ENCODE data around the gene UBQLN4. TPM values are rescaled to one million over a fixed set of nuclear protein-coding genes. Genes with fewer than 3 reads are reported as not detected.

The UBQLN4 gene
- total and polyA plus RNA-seq, 2 donors (not counting 3 experiments of a cell fraction or from before 2014, with no cell fraction given): 50.5 to 50.8 TPM

- intact Hi-C loops (cut with micrococcal nuclease): no loop called here
- no TSS peak for BruUV-seq (replicated peaks)
- dilution Hi-C loops (cut with MboI; ENCODE audit: extremely low pct_ligation_motif_present, low sequenced_read_pairs): no loop called here
Observed at GRCh38 chr1:156067262-156067661, 13.7 kb upstream of the UBQLN4 start.

More at GRCh38 chr1:156067262-156067661, 13.7 kb upstream of the UBQLN4 start:
- POLR2A ChIA-PET: no interaction called here
- Histone ChIP-seq H3K4me3 (replicated peaks in 1 of 3; ENCODE audit: insufficient read depth in 1 of 3, low read depth in 1 of 3, low read length in 3 of 3) (no peak overlapping the region), H2AFZ (ENCODE audit: low read depth, low read length) (no peak overlapping the region), H3K9ac (replicated peaks; ENCODE audit: extremely low read depth, insufficient read depth, low read length) (no peak overlapping the region), H3K36me3 (ENCODE audit: control insufficient read depth in 2 of 2, extremely low read depth in 1 of 2, insufficient read depth in 2 of 2, low read length in 2 of 2) (peaks cover 0 to under 1% of the 10 kb centered on the region in 2 experiments), H3K27me3 (ENCODE audit: control insufficient read depth in 2 of 2, insufficient read depth in 2 of 2, low read length in 2 of 2) (no peaks in the 10 kb centered on the region), H4K20me1 (replicated peaks; ENCODE audit: control insufficient read depth, extremely low read depth, insufficient read depth, low read length) (no peaks in the 10 kb centered on the region), H3K79me2 (ENCODE audit: control insufficient read depth, insufficient read depth, low read length) (no peaks in the 10 kb centered on the region), H3K4me2 (ENCODE audit: insufficient read depth, low read length) (no peak overlapping the region), H3K9me3 (replicated peaks; ENCODE audit: control insufficient read depth, insufficient read depth, low read length) (no peaks in the 10 kb centered on the region), H3K9me1 (replicated peaks; ENCODE audit: control insufficient read depth, extremely low read depth, insufficient read depth, low read length) (no peaks in the 10 kb centered on the region), H3K27ac (ENCODE audit: insufficient read depth, low read depth, low read length) (no peak overlapping the region), H3K4me1 (ENCODE audit: control insufficient read depth, extremely low read depth, insufficient read depth, low read length) (peaks cover 6% of the 10 kb centered on the region)
- CTCF ChIA-PET: interaction anchor here (0.8 to 4.1 kb wide), 11 partner anchors 9 to 219 kb away, joined by 3 to 92 read pairs (median 9); partner anchors contain the start of gene ARHGEF2
- TF ChIP-seq, protein P1, sequence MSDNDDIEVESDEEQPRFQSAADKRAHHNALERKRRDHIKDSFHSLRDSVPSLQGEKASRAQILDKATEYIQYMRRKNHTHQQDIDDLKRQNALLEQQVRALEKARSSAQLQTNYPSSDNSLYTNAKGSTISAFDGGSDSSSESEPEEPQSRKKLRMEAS (IDR thresholded peaks at IDR 0.05; ENCODE audit: insufficient read depth, insufficient read length): no peak
- TF ChIP-seq EZH2 (IDR thresholded peaks at IDR 0.05; ENCODE audit: borderline replicate concordance, low read depth, low read length, severe bottlenecking): no peak
- TF ChIP-seq FOS (IDR thresholded peaks at IDR 0.05; ENCODE audit: borderline replicate concordance, insufficient read depth, low read length): no peak
- no peak for TF ChIP-seq GATA2 (IDR thresholded peaks at IDR 0.05; ENCODE audit: insufficient read depth, insufficient read length, low read depth, low read length)
- TF ChIP-seq CTCF (IDR thresholded peaks at IDR 0.05; ENCODE audit: extremely low read depth in 1 of 2, insufficient read depth in 1 of 2, low read depth in 1 of 2, low read length in 2 of 2): no peak
- no peak for TF ChIP-seq POLR2A (IDR thresholded peaks at IDR 0.05; ENCODE audit: low read depth, low read length)
- no peak for TF ChIP-seq MYC (IDR thresholded peaks at IDR 0.05; ENCODE audit: low read depth, low read length)
- TF ChIP-seq JUN (IDR thresholded peaks at IDR 0.05; ENCODE audit: borderline replicate concordance, insufficient read depth, insufficient read length, low read depth): no peak
- no peak for TF ChIP-seq POLR2AphosphoS5 (IDR thresholded peaks at IDR 0.05; ENCODE audit: insufficient read depth, low read depth, low read length)
- FAIRE-seq: no peak
- no peak for DNase-seq (ENCODE audit: low read depth, low spot score)

Data from endothelial cell of umbilical vein (primary cell).